GM18498 (cell line): ENCODE results near the gene RBM19.

ENCODE experiments used
- ATAC-seq: cut with Tn5 transposase; IDR thresholded peaks from one replicate; pipeline ENCODE4 v1.9.1; 2021; ENCODE audit warnings: mild to moderate bottlenecking, moderate library complexity; ENCODE audit not compliant: unreplicated experiment

RBM19 gene

GRCh38 chr12:113932381-113933196, 33.5 kb downstream of the RBM19 start:
- no peak for ATAC-seq

DNA sequence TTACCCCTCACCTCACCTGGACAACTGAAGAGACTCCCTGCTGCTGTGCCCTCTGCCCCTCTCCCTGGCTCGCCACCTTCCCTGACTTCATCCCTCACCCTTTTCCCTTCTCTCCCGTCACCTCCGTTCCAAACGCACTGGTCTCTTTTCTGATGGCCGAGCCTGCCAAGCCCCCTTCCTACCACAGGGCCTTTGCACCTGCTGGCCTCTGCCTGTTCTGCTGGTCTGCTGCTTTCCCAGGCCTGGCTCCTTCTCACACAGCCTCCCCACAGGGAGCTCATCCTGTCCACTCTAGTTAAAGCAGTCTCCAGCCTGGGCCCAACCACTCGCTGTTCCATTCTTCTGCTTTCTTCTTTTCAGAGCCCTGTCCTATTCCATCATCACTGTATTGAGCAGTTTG, 34.6 kb downstream of the RBM19 start:
- ATAC-seq = no peak

GRCh38 chr12:113930249-113930648, 35.9 kb downstream of the RBM19 start:
- ATAC-seq = no peak

DNA sequence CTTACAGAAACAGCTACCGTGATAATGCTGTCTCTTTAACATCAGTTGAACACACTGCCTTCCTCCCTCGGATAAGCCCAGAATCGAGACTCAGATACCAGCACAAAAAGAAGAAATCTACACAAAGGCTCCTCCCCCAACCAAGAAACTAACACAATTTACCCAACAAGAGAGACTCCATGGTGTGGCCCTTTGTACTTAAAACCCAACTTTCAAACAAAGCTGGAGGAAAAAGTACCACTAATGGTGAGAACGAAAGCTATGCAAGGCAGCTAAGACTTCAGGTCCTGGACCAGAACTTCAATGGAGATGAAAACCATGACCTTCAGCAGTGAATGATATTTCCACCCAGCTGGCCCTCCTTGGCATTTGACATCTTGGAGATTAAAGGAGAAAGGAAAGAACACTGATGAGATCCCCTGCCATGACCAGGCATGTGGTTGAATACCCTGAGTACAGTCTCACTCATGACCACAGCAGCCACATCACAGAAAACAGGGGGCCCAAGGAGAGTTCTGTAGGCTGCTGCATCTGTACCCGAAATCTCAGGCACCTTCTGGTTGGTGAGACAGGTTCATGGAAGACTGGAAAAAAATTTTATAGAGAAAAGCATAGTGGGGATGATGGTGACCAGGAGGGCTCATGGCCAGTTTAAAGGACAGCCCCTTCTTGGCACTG, 36.7 kb downstream of the RBM19 start:
- ATAC-seq = no peak

GRCh38 chr12:113926788-113927187, 39.3 kb downstream of the RBM19 start:
- no peak for ATAC-seq

GRCh38 chr12:113924341-113924740, 41.8 kb downstream of the RBM19 start:
- no peak for ATAC-seq

DNA sequence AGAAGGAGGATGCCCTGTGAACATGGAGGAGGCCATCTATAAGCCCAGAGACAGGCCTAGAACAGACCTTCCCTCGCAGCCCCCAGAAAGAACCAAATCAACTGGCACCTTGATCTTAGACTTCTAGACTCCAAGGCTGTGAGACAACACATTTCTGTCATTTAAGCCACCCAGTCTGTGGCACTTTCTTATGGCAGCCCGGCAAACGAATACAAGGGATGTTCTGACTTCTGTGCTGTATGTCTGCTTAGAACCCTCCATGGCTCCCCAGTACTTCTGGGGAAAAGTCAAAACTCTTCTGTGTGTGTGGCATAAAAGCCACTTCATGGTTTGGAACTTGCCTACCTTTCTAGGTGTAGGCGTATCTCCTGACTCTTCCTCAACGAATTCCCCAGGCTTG, 42.9 kb downstream of the RBM19 start:
- ATAC-seq = no peak

GRCh38 chr12:113921430-113921829, 44.7 kb downstream of the RBM19 start:
- ATAC-seq = no peak

DNA sequence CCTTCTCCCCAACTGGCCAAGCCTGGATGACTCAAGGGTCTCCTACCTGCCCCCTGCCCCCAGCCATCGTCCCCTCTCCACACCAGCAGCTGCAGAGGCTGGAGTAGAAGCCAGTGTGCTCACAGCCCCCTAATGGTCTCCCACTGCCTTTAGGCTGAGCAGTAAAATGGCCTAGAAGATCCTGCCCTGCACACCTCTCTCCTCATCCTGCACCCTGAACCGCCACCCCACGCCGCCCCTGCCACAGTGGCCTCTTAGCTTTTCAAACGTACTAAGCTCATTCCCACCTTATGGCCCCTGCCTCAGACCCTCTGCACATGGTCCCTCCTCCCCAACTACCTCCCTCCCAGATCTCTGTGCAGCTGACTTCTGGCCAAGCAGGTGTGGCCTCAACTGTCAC, 46.3 kb downstream of the RBM19 start:
- no peak for ATAC-seq

- no peak for ATAC-seq
Measured at GRCh38 chr12:113918306-113918705, 47.8 kb downstream of the RBM19 start.

- ATAC-seq = no peak
Measured at GRCh38 chr12:113917393-113917792, 48.7 kb downstream of the RBM19 start.

DNA sequence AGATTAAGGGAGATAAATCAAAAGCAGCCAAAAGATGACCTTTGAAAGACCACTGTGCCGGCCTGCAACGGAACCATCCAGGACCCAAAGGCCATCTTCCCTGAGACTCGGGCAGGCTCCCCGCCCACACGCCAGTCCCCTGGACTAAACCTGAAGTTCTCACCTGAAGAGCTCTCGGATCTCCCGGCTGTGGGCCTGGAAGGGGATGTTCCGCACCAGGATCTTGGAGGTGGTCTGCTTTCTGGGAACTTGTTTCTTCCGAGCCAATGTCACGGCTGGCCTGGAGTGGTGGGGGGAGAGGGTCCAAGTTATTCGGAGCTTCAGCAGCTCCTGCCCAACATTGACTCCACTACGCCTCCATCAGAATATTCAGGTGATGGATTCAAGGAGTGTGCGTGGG, 51.3 kb downstream of the RBM19 start:
- ATAC-seq = no peak

DNA sequence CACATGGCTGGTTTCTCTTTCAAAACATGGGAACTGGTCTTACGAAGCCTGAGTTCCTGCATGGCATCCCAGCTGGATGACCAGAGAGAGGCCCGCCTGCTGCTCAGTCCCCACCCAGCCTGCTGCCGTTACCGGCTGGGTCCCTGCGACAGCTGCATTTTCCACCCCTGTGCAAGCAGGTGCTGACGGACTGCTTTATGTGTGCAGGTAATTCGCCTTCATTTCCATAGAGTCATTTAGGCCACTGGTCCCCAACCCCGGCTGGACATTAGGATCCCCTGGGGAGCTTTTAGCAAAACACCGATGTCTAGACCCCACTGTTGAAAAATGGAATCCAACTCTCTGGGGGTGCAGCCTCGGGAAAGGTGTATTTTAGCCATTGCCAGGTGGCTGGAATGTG, 51.9 kb downstream of the RBM19 start:
- ATAC-seq = no peak

DNA sequence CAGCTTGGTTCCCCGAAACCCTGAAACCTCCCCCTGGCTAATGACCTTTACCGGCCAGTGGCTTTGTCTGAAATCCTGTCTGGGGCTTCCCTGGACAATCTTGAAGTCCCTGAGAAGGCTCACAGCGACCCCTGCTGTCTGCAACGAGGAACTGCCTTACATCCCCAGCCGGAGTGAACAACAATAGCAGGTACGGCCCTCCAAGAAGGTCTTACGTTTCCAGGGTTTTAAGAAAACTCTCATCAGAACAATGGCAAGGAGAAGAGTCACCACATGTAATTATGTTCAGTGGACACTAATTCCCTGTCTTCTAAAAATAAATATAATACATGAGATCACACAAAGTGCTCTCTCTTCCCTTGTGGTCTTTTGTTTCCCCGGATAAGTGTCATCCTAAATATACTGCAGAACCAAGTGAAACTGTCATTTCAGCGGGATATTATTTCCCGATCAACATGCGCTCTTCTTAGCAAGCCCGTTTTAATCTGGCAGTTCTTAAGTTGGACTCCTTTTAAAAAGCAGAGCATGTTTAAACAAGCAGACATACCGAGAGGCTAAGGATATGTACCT, 53.3 kb downstream of the RBM19 start:
- ATAC-seq = no peak

DNA sequence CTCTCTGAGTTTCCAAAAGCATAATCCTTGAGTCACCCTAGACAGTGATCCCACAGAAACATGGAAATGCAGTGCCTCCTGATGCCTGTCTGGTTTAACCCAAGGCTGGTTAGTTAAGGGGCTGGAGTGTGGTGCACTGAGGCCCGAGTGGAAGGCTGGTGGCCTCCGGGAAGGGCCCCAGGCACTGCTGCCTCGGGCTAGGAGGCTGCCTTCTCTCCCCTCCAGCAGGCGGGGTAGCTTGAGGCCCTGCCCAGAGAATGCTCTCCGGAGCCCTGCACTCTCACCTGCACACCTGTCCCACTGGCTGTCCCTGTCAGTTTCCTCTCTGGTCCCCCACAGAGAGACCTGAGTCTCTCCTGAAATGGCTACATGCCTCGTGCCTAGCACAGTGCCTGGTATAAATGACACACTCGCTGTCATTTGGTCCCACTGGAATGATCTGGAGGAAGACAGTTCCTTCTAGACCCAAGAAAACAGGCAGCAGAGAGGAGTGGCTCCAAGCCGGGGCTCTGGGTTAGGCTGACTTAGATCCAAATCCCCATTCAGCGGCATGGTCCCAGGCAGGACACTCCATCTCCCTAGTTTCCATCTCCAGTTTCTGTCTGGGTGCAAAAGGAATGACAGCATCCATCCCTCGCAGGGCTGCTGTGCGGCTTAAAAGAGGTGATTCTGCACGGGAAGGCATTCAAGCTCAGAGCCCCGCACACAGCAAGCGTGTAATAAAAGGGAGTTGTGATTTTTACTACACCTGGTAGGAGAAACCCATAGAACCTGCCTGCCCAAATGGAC, 54.0 kb downstream of the RBM19 start:
- ATAC-seq = no peak

DNA sequence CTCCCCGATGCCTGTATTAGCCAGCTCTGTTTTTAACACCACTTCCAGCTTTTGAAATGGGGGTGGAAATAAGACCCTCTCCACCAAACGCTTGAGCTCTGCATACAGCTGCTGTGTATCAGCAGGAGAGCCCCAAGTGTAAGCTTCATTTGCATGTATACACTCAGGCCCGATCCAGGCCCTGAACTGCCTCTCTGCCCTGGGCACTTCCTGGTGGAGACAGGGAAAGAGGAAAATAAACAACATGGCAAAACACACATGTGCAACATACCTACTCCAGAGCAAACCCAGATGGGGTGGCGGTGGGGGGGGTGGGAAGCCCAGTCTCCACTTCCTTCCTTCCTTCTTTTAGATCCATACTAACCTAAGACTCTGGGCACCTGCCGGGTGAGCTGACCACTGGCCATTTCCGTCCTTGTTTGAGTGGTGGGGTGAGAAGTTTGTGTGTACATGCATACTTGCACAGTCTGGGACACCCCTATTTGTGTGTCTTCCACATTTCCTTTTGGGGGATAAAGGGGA, 55.3 kb downstream of the RBM19 start:
- ATAC-seq = no peak

DNA sequence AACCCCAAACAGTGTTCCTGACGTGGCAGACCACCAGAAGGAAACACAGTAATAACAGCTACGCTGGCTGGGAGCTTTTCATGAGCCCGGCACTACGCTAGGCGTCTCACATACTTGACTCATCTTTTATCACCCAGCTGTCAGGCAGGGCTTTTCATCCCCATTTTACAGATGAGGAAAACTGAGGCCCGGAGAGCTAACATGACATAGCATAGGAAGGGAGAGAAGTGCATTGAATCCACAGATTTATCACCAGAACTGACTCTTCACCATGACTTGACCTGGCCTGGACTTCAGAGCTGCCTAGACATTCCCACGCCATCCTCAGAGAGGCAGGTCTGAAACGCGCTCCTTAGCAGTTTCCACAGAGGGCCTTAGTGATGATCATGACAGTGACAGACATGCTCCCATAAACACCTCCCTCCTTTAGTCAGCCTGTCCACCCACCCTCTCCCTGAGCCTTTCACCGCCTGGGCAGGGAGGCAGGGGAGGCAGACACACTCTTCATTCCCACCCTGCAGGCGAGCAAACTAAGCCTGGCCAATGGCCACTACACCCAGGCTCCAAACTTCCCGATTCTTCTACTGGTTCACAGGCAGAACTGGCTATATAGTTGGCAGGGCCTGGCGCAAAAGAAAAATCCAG, 56.2 kb downstream of the RBM19 start:
- no peak for ATAC-seq

DNA sequence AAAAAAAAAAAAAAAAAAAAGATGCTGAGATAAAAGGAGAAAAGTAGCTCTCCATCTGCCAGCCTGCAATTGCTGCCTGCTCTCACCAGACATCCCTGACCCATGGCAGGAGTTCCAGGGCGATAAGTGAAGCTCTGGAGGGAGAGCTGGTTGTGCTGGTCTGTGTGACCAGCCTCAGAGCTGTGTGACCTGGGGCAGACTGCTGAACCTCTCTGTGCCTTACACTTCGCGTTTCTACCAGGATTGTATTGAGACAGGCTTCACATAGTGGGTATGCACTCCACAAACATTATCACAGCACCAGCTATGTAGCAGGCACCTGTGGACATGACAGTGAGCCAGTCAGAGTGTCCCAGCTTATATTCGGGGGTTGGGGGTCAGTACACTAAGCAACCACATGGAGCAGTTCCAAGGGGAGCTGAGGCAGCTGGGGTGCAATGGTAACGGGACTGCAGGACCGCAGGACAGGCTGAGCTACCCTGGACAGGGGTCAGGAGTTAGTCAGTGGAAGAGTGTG, 57.5 kb downstream of the RBM19 start:
- ATAC-seq = no peak

- ATAC-seq = no peak
Measured at GRCh38 chr12:113907446-113908180, 58.5 kb downstream of the RBM19 start.
